RKO (cell line): ENCODE data around the gene ZNF524.
A peak's percentile ranks its signal among the peaks of the same experiment; 100 is the strongest.
"Not testable (repeated sequence)": the region's sequence is repeated elsewhere in the genome, so short reads cannot be mapped to it uniquely, and the experiment has no call there.

ENCODE experiments used
- DNase-seq: peaks from one replicate; pipeline ENCODE4 v3.0.0-alpha.2; 2016; ENCODE audit warnings: low spot score

ZNF524 gene

DNA sequence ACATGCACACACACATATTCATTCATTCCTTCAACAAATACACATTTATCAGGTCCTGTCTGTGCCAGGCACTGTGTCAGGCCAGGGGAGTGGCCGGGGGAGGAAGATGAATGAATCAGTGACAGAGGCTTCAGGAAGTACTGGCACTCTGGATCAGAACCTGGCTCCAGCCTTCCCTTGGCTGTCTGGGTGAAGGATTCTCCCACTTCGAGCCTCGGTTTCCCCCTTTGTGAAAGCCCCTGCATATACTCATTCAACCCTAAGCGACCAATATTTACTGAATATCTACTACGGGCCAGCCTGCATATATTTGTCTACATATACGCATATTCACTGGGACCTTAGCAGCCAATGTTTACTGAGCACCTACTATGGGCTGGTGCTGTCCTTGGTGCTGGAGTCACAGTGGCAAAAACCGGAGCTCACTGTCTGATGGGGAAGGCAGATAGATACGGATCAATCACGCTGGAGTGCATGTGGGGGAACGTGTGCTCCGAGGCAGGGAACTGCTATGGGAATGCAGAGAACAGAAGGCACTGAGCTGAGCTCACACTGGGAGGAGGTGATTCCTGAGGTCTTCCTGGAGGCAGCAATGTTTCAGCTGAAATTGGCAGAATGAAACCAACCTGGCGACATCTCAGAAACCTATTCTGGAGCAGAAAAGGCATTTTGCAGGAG is 18.8 kb upstream of the ZNF524 start:
- peak; percentile 42 for DNase-seq

- no peak for DNase-seq
Measured at GRCh38 chr19:55581823-55582223, 18.3 kb upstream of the ZNF524 start.

GRCh38 chr19:55582284-55582683 is 17.8 kb upstream of the ZNF524 start:
- not testable (repeated sequence) for DNase-seq

DNA sequence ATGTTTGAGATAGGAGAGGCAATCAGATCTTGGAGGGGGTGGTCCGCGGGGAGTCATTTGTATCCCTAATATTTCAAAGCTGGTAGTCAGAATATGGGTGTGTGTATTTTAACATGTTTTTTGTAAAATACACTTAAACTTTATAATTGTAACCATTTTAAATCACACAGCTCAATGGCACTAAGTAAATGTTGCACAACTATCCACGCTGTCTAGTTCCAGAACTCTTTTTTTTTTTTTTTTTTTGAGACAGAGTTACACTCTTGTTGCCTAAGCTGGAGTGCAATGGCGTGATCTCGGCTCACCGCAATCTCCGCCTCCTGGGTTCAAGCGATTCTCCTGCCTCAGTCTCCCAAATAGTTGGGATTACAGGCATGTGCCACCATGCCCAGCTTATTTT is 16.2 kb upstream of the ZNF524 start:
- not testable (repeated sequence) for DNase-seq

DNA sequence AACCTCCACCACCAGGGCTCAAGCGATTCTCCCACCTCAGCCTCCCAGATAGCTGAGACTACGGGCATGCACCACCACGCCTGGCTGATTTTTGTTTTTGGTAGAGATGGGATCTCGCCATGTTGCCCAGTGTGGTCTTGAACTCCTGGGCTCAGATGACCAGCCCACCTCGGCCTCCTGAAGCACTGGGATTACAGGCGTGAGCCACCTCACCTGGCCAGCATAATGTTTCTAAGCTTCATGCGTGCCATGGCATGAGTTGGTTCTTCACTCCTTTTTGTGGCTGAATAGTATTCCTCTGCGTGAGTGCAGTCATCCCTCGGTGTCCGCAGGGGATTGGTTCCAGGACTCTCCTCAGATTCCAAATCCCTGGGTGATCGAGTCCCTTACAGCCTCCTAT is 15.2 kb upstream of the ZNF524 start:
- DNase-seq, result no peak

GRCh38 chr19:55585658-55586339 is 14.3 kb upstream of the ZNF524 start:
- no peak for DNase-seq

- peak; percentile 77 for DNase-seq
Measured at GRCh38 chr19:55586976-55587668, 13.0 kb upstream of the ZNF524 start.

GRCh38 chr19:55588738-55589137 is 11.3 kb upstream of the ZNF524 start:
- DNase-seq, result no peak

- DNase-seq, result no peak
Measured at GRCh38 chr19:55590109-55590508, 10.0 kb upstream of the ZNF524 start.

GRCh38 chr19:55590617-55591016 is 9.5 kb upstream of the ZNF524 start:
- no peak for DNase-seq

DNA sequence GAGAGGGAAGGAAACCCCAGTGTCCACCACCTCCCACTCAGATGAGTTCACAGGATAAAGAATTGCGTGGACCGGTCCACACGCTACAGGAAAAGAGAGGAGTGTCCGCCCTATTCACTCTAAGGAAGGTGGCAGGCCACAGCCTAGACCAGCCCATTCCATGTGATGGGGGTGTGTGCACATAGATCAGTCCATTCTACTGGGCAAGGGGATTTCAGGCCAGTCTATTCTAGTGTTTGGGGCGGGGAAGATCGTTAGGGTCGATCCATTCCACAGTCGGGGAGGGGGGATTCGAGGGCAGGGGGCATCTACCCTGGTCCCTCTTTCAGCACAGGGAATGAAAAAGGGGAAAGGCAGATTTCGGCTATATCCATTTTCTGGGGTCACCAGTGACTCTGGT is 8.5 kb upstream of the ZNF524 start:
- no peak for DNase-seq

DNA sequence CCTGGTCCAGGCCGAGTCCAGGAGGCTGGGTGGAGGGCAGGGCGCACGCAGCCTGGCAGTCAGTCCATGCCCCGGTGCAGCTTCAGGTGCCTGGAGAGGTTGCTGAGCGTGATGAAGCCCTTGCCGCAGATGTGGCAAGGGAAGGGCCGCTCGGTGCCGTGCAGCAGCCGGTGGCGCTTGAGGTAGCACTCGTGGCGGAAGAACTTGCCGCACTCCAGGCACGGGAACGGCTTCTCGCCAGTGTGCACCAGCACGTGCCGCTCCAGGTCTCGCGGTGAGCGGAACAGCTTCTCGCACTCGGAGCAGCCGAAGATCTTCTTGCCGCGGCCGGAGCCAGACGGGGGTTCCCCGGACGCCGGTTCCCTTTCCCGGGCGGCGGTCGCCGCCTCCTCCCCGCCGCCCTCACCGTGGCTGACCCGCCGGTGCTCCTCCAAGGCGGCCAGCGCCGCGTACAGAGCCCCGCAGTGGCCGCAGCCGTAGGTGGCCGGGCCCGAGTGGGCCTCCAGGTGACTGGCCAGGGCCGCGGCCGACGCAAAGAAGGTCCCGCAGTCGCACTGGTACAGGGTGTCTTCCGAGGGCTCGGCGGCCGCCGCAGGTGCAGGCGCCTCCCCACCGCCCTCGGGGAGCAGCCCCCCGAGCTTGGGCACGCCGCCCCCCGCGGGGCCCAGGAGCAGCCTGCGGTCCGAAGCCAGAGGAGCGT is 7.5 kb upstream of the ZNF524 start:
- DNase-seq, result no peak

DNA sequence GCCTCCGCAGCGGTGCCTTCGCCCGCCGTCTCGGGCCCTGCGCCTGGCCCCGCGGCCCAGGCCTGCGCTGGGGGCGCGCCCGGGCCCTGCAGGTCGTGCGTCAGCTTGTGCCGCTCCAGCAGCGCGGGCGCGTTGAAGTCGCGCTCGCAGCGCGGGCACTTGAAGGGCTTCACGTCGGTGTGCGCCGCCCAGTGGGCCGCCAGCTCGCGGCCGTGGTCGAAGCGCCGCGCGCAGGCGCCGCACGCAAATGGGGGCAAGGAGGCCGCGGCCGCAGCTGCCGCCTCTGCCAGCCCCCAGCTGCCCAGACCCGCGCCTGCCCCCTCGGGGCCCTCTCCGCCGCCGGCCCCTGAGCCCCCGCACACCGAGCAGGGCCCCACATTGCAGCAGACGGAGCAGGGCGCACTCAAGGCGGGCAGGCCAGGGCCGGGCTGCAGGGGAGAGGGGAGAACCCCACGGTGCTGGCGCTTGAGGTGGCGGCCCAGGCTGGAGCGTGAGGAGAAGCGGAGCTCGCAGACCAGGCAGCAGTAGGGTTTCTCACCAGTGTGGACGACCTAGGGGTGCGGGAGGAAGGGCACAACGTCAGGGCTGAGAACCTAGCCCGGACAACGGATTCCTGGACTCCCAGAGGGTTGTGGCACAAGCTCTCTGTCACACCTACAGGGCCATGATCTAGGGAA is 6.9 kb upstream of the ZNF524 start:
- DNase-seq, result no peak

- no peak for DNase-seq
Measured at GRCh38 chr19:55594996-55595545, 5.0 kb upstream of the ZNF524 start.

GRCh38 chr19:55596304-55596703 is 3.8 kb upstream of the ZNF524 start:
- no peak for DNase-seq

GRCh38 chr19:55597501-55597921 is 2.6 kb upstream of the ZNF524 start:
- DNase-seq, result no peak

- no peak for DNase-seq
Measured at GRCh38 chr19:55598034-55598433, 2.1 kb upstream of the ZNF524 start.

DNA sequence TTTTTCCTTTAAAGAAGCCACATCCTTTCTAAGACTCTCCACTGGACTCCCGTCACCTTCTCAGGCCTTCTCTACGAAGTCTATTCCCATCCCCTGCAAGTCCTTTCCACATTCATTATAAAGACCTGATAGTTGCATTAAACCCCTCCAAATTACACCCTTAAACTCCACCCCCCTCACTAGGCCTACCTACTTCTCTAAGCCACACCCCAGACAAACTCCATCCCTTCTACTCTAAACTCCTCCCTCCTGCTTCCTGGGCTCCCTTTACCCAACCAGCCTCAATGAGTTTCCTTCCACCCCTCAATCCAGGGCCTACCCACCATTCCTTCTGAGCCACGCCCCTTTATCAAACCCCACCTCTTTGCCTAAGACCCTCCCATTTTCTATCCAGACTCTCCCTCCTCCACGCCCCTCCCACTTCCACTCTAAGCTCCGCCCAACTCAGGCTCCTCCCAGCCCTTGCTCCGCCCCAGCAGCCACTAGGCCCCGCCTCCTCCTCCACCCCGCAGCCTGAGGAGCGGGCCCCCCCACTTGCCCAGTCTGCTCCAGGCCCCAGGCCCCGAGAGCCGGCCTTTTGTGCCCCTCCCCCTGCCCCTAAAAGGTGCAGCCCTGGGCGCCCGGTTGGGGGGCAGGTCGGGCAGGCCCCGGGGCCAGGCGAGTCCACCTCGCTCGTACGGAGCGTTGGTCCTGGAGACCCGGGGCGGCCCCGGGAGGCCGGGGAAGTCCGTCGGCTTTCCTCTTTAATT is 1.2 kb upstream of the ZNF524 start:
- peak; percentile 89 for DNase-seq

DNA sequence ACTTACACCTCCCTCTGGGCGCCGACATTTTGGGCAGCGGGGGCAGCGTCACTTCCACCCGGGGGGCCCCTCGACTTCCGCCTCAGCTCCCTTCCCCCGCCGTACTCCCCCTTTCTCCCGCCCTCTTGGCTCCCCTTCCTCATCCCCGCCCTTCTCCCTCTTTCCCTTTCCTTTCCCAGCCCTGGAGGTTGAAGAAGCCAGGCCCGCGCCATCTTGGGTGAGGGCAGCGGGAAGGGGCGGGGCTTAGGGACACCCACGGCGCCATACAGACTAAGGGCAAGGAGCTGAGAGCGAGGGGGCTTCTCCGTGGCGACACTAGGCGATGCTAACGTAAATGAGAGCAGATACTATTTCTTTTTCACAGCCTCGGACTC is 633 bp upstream of the ZNF524 start, which contains the start of gene FIZ1:
Gene FIZ1, minus strand, starts transcription at position 50 of the 374 bp plus-strand sequence. CDS start 1,652 bp downstream, outside the sequence.
- DNase-seq, result peak; percentile 95

GRCh38 chr19:55600662-55601028 is 557 bp downstream of the ZNF524 start:
- DNase-seq, result no peak

- no peak for DNase-seq
Measured at GRCh38 chr19:55601084-55601483, 996 bp downstream of the ZNF524 start.
